Keratinocyte (primary cell): Measurements from ENCODE around the gene GRK1.

Experiments used
- CTCF ChIP-seq, 3 experiments: IDR thresholded peaks in 1 of 3; conservative IDR thresholded peaks in 1 of 3; optimal IDR thresholded peaks in 1 of 3; 2 replicates in 2 of 3; 3 replicates in 1 of 3; pipeline versions ENCODE3 to v1.5.1; 2011; ENCODE audit warnings: low read length in 3 of 3, mild to moderate bottlenecking in 3 of 3, moderate library complexity in 2 of 3, control low read depth in 1 of 3, inconsistent platforms in 1 of 3; ENCODE audit not compliant: insufficient read depth in 2 of 3; ENCODE audit errors: extremely low read depth in 1 of 3
- EZH2 ChIP-seq: IDR thresholded peaks from one replicate; pipeline ENCODE4 v1.6.1; 2012; ENCODE audit warnings: inconsistent platforms, mild to moderate bottlenecking, low read length, moderate library complexity

- TF ChIP-seq CTCF (optimal IDR thresholded peaks at IDR 0.05 in 1 of 3, IDR thresholded peaks at IDR 0.05 in 1 of 3, conservative IDR thresholded peaks at IDR 0.05 in 1 of 3; ENCODE audit: extremely low read depth in 1 of 3, insufficient read depth in 2 of 3, low read length in 3 of 3) (no peak), EZH2 (no peak)
Observed at GRCh38 chr13:113745059-113745458, 78.0 kb downstream of the GRK1 start.
